IPS DF 19.7 (cell line): ENCODE measurements around the gene FOXL3.

Experiments used
- DNase-seq: peaks from one replicate; pipeline ENCODE4 v3.0.0-alpha.2; 2013; ENCODE audit warnings: low read depth, low spot score

FOXL3 gene

GRCh38 chr7:266851-267840, 22.8 kb upstream of the FOXL3 start:
- peak; percentile 38 for DNase-seq

GRCh38 chr7:268991-269390, 21.0 kb upstream of the FOXL3 start:
- no peak for DNase-seq

- no peak for DNase-seq
Measured at GRCh38 chr7:269721-270120, 20.2 kb upstream of the FOXL3 start.

- no peak for DNase-seq
Measured at GRCh38 chr7:270351-270983, 19.5 kb upstream of the FOXL3 start.

- DNase-seq, result no peak
Measured at GRCh38 chr7:271266-272107, 18.5 kb upstream of the FOXL3 start.

- no peak for DNase-seq
Measured at GRCh38 chr7:272108-272615, 17.8 kb upstream of the FOXL3 start.

- DNase-seq, result no peak
Measured at GRCh38 chr7:272631-273030, 17.3 kb upstream of the FOXL3 start.

GRCh38 chr7:273327-273726, 16.6 kb upstream of the FOXL3 start:
- no peak for DNase-seq

- no peak for DNase-seq
Measured at GRCh38 chr7:274266-274665, 15.7 kb upstream of the FOXL3 start.

- no peak for DNase-seq
Measured at GRCh38 chr7:276230-276835, 13.6 kb upstream of the FOXL3 start.

- no peak for DNase-seq
Measured at GRCh38 chr7:277228-277627, 12.7 kb upstream of the FOXL3 start.

- DNase-seq, result no peak
Measured at GRCh38 chr7:278081-278480, 11.9 kb upstream of the FOXL3 start.

GRCh38 chr7:279821-280220, 10.1 kb upstream of the FOXL3 start:
- no peak for DNase-seq

- no peak for DNase-seq
Measured at GRCh38 chr7:280461-280860, 9.5 kb upstream of the FOXL3 start.

GRCh38 chr7:281637-282036, 8.3 kb upstream of the FOXL3 start:
- no peak for DNase-seq

GRCh38 chr7:282621-283020, 7.3 kb upstream of the FOXL3 start:
- DNase-seq, result no peak

GRCh38 chr7:284762-285722, 4.9 kb upstream of the FOXL3 start:
- DNase-seq, result no peak

GRCh38 chr7:285731-286130, 4.2 kb upstream of the FOXL3 start:
- no peak for DNase-seq

GRCh38 chr7:286266-286665, 3.7 kb upstream of the FOXL3 start:
- no peak for DNase-seq

GRCh38 chr7:288671-289101, 1.3 kb upstream of the FOXL3 start:
- no peak for DNase-seq
